ENCODE data around the gene C4orf50. TPM values are rescaled to one million over a fixed set of nuclear protein-coding genes. Genes with fewer than 3 reads are reported as not detected.

C4orf50 gene
- total and polyA plus RNA-seq, 4 experiments from 2014 or later: 0.02 to 0.26 (median 0.25) TPM; not detected in 1

GRCh38 chr4:5854929-5855328 lies 163.3 kb downstream of the C4orf50 start:
- Histone ChIP-seq H3K9me3 (ENCODE audit: control insufficient read depth in 1 of 2, low read length in 2 of 2) (no peaks in the 10 kb centered on the region), H3K27me3 (ENCODE audit: insufficient read depth, low read length) (no peaks in the 10 kb centered on the region), H3K4me3 (ENCODE audit: low read length in 2 of 2) (no peak overlapping the region), H3K36me3 (ENCODE audit: insufficient read depth, low read length) (no peaks in the 10 kb centered on the region), H3K4me1 (ENCODE audit: insufficient read depth, low read length) (no peaks in the 10 kb centered on the region), H3K27ac (ENCODE audit: low read depth, low read length) (no peak overlapping the region)
- no peaks in the 10 kb centered on the region for H3K4me1 Mint-ChIP-seq
- H3K27me3 Mint-ChIP-seq: peaks cover 2 to 8% of the 10 kb centered on the region in 2 donors
- ChIA-PET CTCF (ENCODE audit: partially characterized antibody) (no interaction called here), POLR2A (ENCODE audit: partially characterized antibody) (no interaction called here)
- no peak overlapping the region for H3K4me3 Mint-ChIP-seq
- no peaks in the 10 kb centered on the region for H3K9me3 Mint-ChIP-seq
- no peak overlapping the region for H3K27ac Mint-ChIP-seq
- DNase-seq: no peak
- no peaks in the 10 kb centered on the region for H3K36me3 Mint-ChIP-seq
- intact Hi-C loops (cut with micrococcal nuclease): no loop called here

GRCh38 chr4:5852523-5853202 lies 165.6 kb downstream of the C4orf50 start:
- no peaks in the 10 kb centered on the region for H3K27me3 ChIP-seq (ENCODE audit: insufficient read depth, low read length)
- H3K4me1 ChIP-seq (ENCODE audit: insufficient read depth, low read length): no peaks in the 10 kb centered on the region
- no peak overlapping the region for H3K27ac ChIP-seq (ENCODE audit: low read depth, low read length)
- CTCF ChIA-PET (ENCODE audit: partially characterized antibody): no interaction called here
- Mint-ChIP-seq H3K27ac (no peak overlapping the region), H3K4me3 (no peak overlapping the region), H3K27me3 (peaks cover 4 to 12% of the 10 kb centered on the region in 2 donors), H3K4me1 (no peaks in the 10 kb centered on the region), H3K9me3 (no peaks in the 10 kb centered on the region), H3K36me3 (no peaks in the 10 kb centered on the region)
- POLR2A ChIA-PET (ENCODE audit: partially characterized antibody): no interaction called here
- H3K4me3 ChIP-seq (ENCODE audit: low read length in 2 of 2): no peak overlapping the region
- intact Hi-C loops (cut with micrococcal nuclease): no loop called here
- no peak for DNase-seq
- H3K9me3 ChIP-seq (ENCODE audit: control insufficient read depth in 1 of 2, low read length in 2 of 2): no peaks in the 10 kb centered on the region
- no peaks in the 10 kb centered on the region for H3K36me3 ChIP-seq (ENCODE audit: insufficient read depth, low read length)

GRCh38 chr4:5851637-5852301 lies 166.5 kb downstream of the C4orf50 start:
- no peaks in the 10 kb centered on the region for H3K9me3 ChIP-seq (ENCODE audit: control insufficient read depth in 1 of 2, low read length in 2 of 2)
- Mint-ChIP-seq H3K27ac (no peak overlapping the region), H3K27me3 (peaks cover 4 to 12% of the 10 kb centered on the region in 2 donors), H3K9me3 (peaks cover 0 to 2% (median 0%) of the 10 kb centered on the region in 8 donors), H3K36me3 (no peaks in the 10 kb centered on the region), H3K4me1 (no peaks in the 10 kb centered on the region), H3K4me3 (no peak overlapping the region)
- no peaks in the 10 kb centered on the region for H3K27me3 ChIP-seq (ENCODE audit: insufficient read depth, low read length)
- ChIA-PET POLR2A (ENCODE audit: partially characterized antibody) (no interaction called here), CTCF (ENCODE audit: partially characterized antibody) (no interaction called here)
- intact Hi-C loops (cut with micrococcal nuclease): no loop called here
- H3K36me3 ChIP-seq (ENCODE audit: insufficient read depth, low read length): no peaks in the 10 kb centered on the region
- H3K4me3 ChIP-seq (ENCODE audit: low read length in 2 of 2): no peak overlapping the region
- no peaks in the 10 kb centered on the region for H3K4me1 ChIP-seq (ENCODE audit: insufficient read depth, low read length)
- no peak overlapping the region for H3K27ac ChIP-seq (ENCODE audit: low read depth, low read length)
- no peak for DNase-seq

Small RNA genes within 50 kb of the gene (microRNA-seq; reads per million reads assigned to microRNA genes)
- not detected for gene MIR378D1 (ENCODE audit: borderline microRNAs expressed, borderline number of aligned reads, borderline replicate concordance)

Other genes with a start within 250 kb of the C4orf50 start
- gene CRMP1, start 125.3 kb downstream of the C4orf50 start, total RNA-seq: not detected
- gene CRMP1, start 125.3 kb downstream of the C4orf50 start, polyA plus RNA-seq: not detected
- gene JAKMIP1, start 182.1 kb upstream of the C4orf50 start, total RNA-seq: 1 to 10 TPM; 3.0 to 3.7 TPM
- 10 to 100 TPM in 1 of 2 donors, 1 to 10 TPM in 1; 2.5 to 11.5 TPM for gene JAKMIP1, start 182.1 kb upstream of the C4orf50 start, polyA plus RNA-seq